Astrocyte of the spinal cord (primary cell): Measurements from ENCODE around the gene TRAPPC3L.

Experiments used
- DNase-seq: peaks from one replicate; pipeline ENCODE4 v3.0.0; 2011; ENCODE audit warnings: low read depth, low spot score
- H3K4me3 ChIP-seq: 2 replicates; pipeline ENCODE4 v1.5.1; 2011; ENCODE audit warnings: low read depth, mild to moderate bottlenecking, low read length, moderate library complexity
- in situ Hi-C: cut with HindIII; loops from 2 replicates; pipeline ENCODE4 v1.10.0; 2017; ENCODE audit warnings: low sequenced_read_pairs
- TF ChIP-seq, protein P1 (sequence below): IDR thresholded peaks from 2 replicates; pipeline ENCODE4 v1.5.1; 2012; ENCODE audit warnings: low read depth, mild to moderate bottlenecking, low read length, inconsistent platforms

The TRAPPC3L gene

DNA sequence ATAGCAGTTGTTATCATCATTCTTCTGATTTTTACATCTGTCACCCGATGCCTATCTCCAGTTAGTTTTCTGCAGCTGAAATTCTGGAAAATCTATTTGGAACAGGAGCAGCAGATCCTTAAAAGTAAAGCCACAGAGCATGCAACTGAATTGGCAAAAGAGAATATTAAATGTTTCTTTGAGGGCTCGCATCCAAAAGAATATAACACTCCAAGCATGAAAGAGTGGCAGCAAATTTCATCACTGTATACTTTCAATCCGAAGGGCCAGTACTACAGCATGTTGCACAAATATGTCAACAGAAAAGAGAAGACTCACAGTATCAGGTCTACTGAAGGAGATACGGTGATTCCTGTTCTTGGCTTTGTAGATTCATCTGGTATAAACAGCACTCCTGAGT lies 82.2 kb downstream of the TRAPPC3L start:
- in situ Hi-C loops = no loop called here
- no peak for DNase-seq
- no peak overlapping the region for H3K4me3 ChIP-seq
- TF ChIP-seq, protein P1, sequence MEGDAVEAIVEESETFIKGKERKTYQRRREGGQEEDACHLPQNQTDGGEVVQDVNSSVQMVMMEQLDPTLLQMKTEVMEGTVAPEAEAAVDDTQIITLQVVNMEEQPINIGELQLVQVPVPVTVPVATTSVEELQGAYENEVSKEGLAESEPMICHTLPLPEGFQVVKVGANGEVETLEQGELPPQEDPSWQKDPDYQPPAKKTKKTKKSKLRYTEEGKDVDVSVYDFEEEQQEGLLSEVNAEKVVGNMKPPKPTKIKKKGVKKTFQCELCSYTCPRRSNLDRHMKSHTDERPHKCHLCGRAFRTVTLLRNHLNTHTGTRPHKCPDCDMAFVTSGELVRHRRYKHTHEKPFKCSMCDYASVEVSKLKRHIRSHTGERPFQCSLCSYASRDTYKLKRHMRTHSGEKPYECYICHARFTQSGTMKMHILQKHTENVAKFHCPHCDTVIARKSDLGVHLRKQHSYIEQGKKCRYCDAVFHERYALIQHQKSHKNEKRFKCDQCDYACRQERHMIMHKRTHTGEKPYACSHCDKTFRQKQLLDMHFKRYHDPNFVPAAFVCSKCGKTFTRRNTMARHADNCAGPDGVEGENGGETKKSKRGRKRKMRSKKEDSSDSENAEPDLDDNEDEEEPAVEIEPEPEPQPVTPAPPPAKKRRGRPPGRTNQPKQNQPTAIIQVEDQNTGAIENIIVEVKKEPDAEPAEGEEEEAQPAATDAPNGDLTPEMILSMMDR = no peak

DNA sequence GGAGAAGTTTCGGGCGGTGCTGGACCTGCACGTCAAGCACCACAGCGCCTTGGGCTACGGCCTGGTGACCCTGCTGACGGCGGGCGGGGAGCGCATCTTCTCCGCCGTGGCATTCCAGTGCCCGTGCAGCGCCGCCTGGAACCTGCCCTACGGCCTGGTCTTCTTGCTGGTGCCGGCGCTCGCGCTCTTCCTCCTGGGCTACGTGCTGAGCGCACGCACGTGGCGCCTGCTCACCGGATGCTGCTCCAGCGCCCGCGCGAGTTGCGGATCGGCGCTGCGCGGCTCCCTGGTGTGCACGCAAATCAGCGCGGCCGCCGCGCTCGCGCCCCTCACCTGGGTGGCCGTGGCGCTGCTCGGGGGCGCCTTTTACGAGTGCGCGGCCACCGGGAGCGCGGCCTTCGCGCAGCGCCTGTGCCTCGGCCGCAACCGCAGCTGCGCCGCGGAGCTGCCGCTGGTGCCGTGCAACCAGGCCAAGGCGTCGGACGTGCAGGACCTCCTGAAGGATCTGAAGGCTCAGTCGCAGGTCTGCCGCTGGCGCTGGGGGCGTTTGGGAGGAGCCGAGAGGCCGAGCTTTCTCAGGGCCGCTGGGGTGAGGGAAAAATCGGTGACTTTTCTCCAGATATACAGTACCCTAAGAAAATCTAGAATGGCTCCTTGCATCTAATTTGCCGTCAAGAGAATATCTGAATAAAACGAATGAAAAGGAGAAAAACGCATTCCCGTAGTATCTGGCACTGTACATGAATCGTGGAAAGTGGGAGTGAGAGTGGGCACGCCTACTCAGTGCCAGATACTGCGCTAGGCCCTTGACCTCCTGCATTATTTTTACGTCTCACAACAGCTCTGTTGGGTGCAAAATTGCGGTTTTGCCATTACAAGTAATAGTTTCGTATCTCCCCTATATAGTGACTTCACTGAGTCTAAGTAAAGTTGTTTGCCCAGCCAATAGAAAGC lies 83.3 kb downstream of the TRAPPC3L start:
- in situ Hi-C loops = no loop called here
- peak overlapping the region; percentile 24 for H3K4me3 ChIP-seq
- DNase-seq = peak; percentile 46
- TF ChIP-seq, protein P1 = no peak

DNA sequence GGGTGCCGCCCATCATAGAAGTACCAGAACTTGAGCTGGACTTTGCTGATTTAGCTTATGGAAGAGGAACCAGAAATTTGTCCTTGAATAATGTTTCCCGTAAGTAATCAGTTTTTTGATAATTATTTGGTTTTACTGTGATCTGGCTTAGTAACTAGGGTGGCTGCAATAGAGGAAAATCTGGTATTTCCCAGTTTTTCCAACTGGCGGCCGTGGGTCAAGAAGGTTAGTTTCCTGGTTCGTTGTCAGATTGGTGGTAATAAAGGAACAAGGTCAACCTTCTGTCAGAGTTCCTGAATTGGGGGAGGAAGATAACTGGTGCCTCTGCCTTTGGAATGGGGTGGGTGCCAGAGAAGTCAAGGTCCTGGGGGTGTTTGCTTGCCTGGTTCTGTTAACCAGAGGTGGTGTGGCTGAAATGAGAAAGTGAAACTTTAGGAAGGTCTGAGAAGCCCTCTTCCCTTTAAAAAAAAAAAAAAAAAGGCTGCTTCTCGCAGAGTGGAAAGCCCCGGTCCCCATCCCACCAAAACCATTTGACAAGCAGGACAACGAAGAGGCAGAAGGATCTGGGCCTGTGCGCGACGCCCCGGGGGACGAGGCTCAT lies 84.1 kb downstream of the TRAPPC3L start, which contains the start of gene CALHM6:
Gene CALHM6, plus strand, starts transcription at position 45 of the 601 bp plus-strand sequence. Its CDS starts 555 bp downstream, at position 600.
- in situ Hi-C loops = no loop called here
- TF ChIP-seq, protein P1 = no peak
- H3K4me3 ChIP-seq = peak within 1 kb of the TSS; percentile 24
- no peak for DNase-seq

DNA sequence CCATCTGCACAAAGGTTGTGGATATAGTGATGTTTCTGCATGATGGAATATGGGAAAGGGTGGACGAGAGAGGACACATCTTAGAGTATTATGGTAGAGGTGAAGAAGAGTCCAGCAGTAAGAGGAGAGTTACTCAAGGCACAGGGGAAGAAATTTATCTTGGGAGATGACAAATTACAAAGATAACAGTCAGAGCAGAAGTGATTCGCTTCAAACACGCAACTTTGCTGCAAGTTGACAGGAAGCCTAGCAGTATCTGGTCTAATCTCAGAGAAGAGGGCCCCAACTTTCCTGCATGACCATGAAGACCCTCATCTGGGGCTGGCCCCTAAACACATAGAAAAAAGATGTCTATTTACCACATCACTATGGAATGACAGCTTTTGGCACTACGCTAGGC lies 85.6 kb downstream of the TRAPPC3L start:
- DNase-seq = no peak
- H3K4me3 ChIP-seq = no peak overlapping the region
- TF ChIP-seq, protein P1 = no peak
- in situ Hi-C loops = no loop called here

DNA sequence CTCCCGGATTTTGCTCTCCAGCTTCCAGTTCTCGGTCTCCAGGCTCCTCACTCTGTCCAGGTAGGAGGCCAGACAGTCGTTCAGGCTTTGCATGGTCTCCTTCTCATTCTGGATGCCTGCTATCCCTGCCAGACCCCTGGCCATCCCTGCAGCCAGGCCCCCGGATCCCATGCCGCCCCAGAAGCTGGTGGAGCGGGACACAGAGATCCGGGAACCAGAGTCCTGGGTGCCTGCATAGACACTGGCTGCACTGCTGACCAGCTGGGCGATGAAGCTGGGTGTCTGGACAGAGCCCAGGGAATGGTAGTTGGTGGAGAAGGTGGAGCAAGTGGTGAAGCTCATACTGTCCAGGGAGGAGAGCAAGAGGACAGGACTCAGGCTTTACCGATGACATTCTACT lies 87.2 kb downstream of the TRAPPC3L start:
- H3K4me3 ChIP-seq = no peak overlapping the region
- DNase-seq = no peak
- TF ChIP-seq, protein P1 = no peak
- in situ Hi-C loops = no loop called here

DNA sequence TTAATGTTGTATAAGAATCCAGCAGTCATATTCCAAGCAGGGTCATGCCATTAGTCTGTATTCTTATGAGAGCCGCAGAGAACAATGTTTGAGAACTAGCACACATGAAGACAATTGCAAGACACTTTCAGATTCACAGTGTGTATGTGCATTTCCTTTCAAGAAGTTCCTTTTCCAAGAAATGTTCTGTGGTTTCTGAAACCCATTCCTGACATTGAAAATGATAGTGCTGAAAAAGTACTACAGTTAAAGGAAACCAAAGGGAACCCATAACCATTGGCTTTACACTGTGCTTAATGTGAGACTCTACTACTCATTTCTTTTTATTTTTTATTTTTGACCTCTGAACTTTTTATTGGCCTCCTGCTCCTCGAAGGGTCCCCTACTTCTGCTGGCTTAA lies 88.6 kb downstream of the TRAPPC3L start:
- DNase-seq = no peak
- no peak overlapping the region for H3K4me3 ChIP-seq
- TF ChIP-seq, protein P1 = no peak
- in situ Hi-C loops = no loop called here
